HG03354 (cell line): ENCODE results near the gene NATD1.
"Not testable (repeated sequence)": the region's sequence is repeated elsewhere in the genome, so short reads cannot be mapped to it uniquely, and the experiment has no call there.

Experiments used
- ATAC-seq: cut with Tn5 transposase; IDR thresholded peaks from one replicate; pipeline ENCODE4 v1.9.1; 2021; ENCODE audit warnings: mild to moderate bottlenecking; ENCODE audit not compliant: unreplicated experiment, poor library complexity, severe bottlenecking

Gene NATD1

DNA sequence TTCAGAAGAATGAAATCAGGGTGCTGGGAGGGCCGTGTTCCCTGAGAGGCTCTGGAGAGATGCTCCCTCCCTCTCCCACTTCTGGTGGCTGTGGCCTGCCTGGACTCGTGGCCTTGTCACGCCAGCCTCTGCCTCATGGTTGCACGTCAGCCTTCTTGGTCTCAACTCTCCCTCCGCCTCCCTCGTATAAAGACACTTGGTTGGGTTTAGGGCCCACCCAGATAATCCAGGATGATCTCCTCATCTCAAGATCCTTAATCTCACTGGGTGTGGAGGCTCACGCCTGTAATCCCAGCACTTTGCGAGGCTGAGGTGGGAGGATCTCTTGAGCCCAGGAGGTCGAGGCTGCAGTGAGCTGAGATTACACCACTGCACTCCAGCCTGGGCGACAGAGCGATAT lies 25.9 kb downstream of the NATD1 start:
- ATAC-seq = not testable (repeated sequence)

DNA sequence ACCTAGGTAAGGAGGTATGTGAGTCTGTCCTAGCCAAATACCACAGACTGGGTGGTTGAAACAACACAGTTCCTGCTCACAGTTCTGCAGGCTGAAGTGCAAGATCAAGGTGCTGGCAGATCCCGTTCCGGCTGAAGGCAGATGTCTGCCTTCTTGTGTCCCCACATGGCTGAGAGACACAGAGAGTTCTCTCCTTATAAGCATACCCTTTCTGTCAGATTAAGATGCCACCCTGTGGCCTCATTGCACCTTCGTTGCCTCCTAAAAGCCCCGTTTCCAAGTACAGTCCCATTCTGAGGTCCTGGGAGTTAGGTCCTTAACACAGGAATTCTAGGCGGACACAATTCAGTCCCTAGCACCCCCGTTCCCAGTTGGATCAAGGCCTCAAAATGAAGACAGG lies 30.1 kb downstream of the NATD1 start:
- no peak for ATAC-seq

DNA sequence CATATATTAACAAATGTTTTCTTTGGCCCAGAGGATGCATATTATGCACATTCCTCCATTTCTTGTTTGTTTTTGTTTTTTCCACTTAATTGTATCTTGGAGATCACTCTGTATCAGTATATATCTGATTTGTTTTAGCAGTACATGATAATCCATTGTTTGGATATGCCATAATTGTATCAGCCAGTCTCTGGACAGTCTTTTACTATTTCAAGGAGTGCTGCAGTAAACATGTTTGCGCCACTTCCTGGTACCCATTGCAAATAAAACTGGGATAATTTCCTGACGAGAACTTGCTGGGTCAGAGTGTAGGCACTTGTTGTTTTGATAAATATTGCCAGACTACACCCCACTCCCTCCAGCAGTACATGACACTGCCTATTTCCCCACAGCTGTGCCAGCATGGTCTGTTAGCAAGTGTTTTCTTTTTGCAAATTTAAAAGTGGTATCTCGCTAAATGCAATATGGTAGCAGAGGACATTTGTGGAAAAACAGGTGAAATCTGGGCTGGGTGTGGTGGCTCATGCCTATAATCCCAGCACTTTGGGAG lies 34.3 kb downstream of the NATD1 start:
- no peak for ATAC-seq

DNA sequence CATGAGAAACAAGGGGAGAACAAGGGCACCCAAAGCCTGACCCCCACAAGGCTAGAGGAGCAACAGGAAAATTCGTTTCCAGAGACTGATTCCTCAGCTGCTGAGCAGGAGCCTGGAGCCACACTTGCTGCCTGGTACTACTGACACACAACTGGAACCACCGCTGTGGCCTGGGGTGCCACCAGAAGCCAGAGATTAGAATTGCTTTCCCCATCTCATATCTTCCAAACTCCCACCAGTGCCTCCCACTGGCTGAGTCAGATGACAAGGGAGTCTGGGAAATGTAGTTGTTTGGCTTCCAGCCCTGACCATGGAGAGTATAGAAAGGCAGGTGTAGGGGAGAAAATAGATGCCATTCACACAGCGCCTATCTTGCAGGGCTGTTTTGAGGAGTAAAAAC lies 35.1 kb downstream of the NATD1 start:
- no peak for ATAC-seq

DNA sequence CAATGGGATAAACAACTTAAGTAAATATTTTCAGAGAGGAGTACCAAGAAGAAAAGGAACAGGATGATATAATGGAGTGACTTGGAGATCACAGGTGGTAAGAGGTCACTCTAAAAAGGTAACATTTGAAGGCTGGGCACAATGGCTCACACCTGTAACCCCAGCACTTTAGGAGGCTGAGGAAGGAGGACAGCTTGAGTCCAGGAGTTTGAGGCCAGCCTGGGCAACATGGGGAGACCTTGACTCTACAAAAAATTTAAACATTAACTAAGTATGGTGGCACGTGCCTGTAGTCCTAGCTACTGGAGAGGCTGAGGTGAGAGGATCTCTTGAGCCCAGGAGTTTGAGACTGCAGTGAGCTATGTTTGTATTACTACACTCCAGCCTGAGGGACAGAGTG lies 35.9 kb downstream of the NATD1 start:
- ATAC-seq = no peak

DNA sequence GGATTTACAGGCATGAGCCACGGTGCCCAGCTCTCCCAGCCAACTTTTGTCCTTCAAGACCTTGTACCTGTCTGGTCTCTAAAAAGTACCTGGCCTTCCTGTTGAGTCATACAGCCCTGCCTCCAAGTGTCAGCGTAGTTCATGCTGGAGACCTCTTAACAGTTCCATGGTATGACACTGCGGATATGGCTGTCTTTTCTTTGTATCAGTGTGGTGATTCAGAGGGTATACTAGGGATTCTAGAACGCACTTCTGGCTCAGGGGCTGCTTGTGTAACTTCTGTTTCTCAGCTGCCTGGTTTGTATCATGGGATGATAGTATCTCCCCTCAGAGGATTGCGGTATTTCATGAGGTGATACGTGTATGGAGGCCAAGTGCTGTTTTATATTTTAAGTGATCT lies 37.3 kb downstream of the NATD1 start:
- no peak for ATAC-seq

DNA sequence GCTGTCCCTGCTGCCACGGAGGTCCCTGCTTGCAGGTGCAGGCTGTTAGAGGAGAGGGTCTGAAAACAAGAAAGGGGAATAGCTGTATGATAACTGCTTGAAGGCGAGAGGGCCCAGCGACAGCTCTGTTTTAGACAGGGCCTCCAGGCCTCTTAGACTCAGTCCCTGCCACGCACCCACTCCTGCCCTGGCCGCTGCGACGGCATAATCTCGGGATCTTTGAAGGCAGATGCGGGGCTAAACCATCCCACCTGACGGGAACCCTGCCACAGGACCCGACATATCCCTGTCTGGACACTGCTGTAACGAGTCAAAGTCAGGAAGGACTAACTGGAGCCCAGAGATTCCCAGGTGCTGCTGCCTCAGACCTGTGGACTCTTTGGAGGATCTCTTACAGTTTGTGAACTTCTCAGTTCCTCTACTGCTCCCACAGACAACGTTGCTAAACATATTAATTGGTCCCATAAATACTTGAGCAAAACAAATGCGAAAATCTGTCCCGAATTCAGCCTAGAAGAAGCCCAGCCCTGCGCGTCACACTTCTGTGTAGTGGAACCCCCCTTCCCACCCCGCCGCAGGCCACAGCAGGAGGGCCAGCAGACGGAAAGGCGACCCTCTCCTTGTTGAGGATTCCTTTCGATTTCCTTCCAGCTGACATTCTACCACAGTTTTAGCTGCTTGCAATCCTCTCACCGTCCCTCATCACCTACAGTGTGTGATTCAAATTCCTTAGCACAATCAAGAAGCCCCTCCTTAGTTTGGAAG lies 38.3 kb downstream of the NATD1 start:
- peak; percentile 1 for ATAC-seq

DNA sequence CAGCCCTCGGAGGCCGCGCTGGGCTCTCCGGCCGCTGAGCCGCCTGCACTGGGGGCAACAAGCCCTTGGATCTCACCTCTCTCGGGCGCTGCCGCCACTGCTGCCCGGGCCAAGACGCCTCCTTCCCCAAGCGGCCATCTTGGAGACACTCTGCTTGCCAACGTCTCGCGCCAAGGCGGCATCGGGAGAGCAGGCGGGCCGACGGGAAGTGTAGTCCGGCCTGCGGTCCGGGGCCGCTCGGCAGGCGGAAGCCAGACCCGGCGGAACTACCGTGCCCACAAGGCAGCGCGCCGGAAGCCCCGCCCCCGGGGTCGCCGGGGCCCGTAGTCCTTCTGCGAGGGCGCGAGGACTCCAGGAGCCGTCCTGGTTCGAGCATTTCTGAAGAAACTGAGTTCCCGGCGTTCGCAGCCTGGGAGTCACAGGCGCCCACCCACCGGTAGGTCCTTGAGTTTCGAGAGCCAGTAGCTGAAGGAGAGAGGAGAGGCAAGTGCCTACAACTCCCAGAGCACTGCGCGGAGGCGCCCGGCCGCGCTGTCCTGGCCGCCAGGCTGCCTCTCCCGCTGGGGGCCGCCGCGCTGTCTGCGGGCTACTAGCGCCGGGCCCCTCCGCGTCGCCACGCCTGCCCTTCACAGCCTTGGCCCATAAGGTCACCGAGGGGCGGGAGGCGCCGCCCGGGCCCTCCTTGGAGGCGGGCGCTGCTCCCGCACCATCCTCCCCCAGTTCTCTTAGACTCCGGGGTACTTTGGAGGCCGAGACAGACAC lies 39.0 kb downstream of the NATD1 start, which contains the start of gene TMEM11:
TMEM11 (minus strand) TSS at position 147 of the 762 bp plus-strand sequence; CDS start at position 138, 9 bp downstream.
- peak; percentile 93 for ATAC-seq

DNA sequence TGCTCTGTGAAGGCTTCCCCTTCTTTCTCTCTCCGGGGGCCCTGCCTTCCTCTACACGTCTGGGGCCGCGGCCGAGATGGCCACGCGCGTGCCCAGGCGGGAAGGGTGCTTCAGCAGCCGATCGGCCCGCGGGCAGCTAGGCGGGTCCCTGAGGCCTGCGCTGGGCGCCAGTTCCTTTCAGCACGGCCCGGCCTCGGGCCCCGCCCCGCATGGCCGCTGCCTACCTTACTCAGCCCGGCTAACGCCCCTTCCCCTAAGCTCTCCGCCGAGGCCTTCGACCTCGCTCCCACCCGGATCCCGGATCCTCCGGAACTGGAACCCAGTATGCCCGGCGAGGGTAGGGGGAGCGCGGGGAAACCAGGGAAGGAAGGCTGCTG lies 39.6 kb downstream of the NATD1 start:
- ATAC-seq = peak; percentile 23

DNA sequence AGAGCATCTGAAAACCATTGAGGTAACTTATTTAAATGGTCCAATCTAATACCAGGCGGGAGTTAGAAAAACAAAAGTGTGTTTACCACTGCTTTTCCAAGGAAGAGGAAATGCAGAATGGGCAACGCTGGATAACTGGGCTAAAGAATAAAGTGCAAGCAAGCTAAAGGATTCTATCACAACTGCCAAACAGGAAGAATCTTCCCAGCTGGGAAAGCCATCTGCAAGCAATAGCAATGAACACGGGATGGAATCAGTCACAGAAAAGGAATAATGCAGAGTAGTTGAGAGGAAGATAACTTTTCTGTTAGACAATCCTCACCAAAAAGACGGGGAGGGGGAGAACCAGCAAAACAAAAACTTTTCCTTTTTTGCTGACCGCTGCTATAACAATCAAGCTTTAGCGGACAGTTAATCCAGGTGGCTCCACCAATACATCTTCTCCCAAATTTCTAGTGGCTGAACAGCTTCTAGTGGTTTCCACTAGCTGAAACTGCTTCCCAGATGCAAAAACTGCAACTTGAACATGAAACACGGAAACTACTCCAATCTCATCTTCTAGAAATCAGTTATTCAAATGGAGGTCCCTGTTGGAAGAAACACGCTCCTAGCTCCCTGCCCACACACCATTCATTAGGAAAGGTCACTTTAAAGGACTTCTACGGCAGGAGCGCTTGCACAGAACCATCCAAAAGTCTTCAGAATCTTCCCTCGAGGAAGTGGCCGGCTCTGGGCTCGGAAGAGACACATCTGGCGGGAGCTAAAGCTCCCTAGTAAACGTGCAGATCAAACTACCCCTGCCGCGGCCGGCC lies 40.2 kb downstream of the NATD1 start:
- ATAC-seq = no peak

DNA sequence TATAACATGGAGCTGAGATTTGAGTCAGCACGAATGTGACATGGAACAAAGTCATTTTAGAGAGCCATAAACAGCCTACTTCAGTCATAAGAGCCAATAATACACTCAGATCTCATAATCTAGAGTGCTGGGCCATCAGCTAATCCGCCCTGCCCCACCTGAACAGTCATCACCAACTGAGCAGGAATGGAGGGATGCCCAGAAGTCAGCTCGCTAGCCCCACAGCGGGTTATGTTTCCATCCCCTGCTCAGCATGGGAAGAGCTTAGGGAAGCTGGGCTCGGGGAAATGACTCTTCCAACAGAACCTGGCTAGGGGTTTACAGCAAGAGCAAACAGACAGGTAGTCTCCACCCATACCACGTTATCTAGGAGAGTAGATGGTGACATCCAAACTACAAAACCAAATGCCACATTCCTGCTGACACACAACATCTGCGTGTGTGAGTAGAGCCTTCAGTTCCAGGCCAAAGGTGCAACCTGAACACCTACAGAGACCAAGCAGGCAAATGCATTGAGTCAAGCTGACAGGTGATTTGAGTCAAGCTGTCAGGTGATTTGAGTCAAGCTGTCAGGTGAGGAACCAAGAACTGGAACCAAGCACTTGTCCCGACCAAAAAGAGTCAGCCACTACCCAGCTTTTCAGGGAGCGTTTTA lies 41.3 kb downstream of the NATD1 start:
- no peak for ATAC-seq

DNA sequence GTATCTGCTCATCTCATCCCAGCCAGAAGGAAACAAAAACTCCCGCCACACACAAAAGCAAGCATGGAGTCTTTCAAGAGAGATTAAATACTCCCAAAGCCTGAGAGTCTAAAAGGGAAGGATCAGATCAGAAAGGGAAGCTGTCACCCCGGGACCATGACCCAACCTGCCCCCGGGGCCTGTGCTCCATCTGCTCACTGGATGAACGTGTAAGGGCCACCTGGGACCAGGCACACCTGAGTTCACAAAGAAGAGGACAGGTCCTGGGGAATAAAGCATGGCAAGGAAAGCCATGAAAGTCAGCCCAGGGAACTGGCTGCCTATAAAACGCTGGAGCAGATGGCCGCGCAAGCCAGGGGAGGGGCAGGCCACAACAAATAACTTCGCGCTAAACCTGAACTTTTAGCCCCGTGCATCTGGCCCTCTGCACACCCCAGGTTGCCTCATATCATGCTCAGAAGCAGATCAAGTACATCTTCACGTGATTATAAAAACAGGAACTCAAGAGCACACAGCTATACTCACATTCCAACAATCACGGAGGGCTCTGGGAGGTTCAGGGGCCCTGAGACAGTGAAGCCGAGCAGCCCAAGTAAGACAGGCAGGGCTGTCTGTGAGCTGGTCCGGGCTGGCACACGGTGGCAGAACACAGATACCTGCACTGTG lies 42.7 kb downstream of the NATD1 start:
- no peak for ATAC-seq

DNA sequence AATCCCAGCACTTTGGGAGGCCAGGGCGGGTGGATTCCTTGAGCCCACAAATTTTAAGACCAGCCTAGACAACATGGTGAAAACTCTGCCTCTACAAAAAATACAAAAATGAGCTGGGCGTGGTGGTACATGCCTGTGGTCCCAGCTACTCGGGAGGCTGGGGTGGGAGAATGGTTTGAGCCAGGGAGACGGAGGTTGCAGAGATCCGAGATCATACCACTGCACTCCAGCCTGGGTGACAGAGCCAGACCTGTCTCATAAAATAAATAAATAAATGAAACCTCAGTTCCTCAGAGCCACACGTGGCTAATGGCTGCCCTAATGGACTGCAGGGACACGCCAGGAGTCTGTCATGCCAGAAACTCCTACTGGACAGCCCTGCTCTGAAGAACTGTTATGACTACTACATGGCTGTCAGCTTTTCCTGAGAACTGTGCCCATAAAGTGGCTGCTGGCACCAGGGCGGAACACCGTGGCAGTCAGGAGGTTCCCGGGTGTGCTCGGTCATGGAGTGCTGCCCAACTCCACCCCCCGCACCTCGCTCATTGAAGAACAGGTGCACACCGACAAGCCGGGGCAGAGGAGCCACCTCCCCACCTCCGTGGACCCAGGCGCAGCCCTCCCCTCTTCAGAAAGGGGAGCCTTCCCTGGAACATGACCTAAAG lies 43.6 kb downstream of the NATD1 start:
- no peak for ATAC-seq

DNA sequence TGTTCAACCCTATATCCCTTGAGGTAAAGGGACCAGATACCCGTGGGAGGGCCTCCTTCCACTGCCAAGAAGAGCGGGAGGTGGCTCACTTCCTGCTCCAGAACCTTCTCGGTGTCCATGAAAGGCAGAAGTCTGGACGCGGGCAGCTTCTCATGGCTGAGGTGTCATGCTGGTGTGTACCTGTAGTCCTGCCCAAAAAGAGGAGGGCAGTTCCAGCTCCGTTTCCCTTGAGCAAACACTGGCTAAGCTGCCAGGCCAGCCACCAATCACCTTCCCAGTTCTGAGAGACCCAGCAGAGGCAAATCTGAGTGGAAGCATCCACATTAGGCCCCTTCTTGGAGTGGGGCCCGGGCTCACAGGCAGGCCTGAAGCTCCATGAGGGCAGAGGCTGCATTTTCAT lies 44.9 kb downstream of the NATD1 start:
- no peak for ATAC-seq

DNA sequence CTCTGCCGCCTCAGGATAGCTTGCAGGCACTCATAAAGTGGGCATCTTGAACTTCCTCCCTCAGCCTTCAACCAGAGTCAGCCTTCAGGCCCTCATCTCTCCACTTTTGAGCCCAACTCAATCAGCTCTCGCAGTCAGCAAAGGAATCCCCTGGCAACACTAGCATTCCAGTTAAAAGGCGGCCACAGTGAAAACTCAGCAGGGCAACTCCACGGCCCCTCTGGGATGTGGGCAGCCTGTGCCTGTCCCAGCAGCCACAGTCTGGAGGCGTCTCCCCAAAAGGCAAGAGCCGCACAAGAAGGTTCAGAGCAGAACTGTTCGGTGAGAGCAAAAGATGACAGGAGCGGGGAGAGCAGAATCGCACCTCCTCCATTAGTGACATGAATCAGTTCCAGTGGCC lies 48.3 kb downstream of the NATD1 start:
- ATAC-seq = no peak

DNA sequence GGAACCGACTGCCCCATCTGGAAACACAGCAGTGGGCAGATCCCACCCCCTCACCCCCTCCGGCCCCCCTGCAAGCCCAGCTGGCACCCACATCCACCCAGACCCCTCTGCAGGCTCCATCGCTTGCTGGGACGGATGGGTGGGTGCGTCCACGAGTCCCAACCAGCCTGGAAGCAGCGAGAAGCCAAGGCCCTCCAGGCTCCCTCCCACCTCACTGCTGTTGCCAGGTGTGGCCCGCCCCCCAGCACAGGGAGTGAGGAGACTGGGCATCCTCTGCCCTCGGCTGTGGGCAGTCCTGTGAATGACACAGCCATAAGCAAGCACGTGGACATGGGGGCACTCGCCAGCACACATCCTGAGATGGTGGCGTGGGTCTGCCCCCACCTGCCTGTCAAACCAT lies 50.7 kb downstream of the NATD1 start:
- ATAC-seq = no peak

DNA sequence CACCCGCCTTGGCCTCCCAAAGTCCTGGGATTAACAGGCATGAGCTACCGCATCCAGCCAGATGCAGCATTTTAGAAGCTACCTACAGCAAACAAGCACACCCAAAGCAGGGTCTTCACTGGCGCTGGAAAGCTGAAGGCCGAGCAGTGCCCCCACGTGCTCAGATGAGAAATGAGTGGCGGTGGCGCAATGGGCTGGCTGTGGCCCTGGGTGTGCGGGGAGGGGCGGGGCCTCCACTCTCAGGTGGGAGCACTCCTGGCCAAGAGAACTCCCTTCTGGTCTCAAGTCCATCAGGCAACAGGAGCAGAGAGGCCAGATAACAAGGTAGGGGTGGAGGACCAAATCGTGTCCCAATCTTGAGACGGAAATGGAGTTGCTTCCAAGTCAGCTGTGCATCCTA lies 51.3 kb downstream of the NATD1 start:
- no peak for ATAC-seq

DNA sequence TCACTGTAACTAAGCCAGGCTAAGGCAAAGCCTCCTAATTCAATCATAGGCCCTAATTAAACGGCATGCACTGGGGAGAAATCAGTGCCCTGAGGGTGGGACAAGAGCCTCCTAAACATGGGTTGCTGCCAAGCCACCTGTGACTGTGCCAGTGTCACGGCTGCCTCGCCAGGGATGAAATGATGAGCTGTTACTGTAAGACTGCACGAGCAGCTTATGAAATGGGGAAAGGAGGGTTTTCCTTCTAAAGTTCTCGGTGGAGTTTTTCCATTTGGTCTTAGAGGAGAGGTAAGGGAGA lies 52.0 kb downstream of the NATD1 start:
- ATAC-seq = no peak
